GM13977 (cell line): ENCODE data around the gene RPF1.

Source experiments
- DNase-seq: peaks from one replicate; pipeline ENCODE4 v3.0.0; 2012; ENCODE audit warnings: low spot score
- in situ Hi-C: fragments of 300-500 bp; cut with MboI; formaldehyde crosslinking; loops from one replicate; pipeline ENCODE4 v1.12.0; 2022; ENCODE audit warnings: low sequenced_read_pairs, low pct_unique_long_range_greater_than_20kb, mixed read lengths, inconsistent platforms; ENCODE audit not compliant: unreplicated experiment
- TF ChIP-seq, protein P1 (sequence below): IDR thresholded peaks from 2 replicates; pipeline ENCODE4 v1.5.1; 2012; ENCODE audit warnings: mild to moderate bottlenecking, control low read depth; ENCODE audit not compliant: insufficient read depth; ENCODE audit errors: extremely low read depth, missing control alignments

RPF1 gene

DNA sequence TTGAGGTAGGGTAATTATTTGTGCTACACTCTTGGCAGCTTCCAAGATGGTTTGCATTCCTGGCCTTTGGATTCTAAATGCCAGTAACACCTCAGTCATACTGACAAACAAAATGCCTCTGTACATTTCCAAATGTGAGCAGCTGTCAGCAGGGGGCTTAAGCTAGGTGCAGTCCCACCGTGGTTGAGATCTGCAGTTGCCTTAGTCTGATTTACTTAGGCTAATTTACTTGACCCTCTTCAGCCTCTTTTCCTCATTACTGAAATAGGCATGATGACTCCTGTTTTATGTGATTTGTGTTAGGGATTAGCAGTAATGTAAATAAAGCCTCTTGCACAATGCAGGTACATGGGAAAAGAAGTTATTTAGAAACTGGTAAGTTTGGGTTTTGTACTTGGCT, 13.7 kb downstream of the RPF1 start:
- DNase-seq = no peak
- TF ChIP-seq, protein P1, sequence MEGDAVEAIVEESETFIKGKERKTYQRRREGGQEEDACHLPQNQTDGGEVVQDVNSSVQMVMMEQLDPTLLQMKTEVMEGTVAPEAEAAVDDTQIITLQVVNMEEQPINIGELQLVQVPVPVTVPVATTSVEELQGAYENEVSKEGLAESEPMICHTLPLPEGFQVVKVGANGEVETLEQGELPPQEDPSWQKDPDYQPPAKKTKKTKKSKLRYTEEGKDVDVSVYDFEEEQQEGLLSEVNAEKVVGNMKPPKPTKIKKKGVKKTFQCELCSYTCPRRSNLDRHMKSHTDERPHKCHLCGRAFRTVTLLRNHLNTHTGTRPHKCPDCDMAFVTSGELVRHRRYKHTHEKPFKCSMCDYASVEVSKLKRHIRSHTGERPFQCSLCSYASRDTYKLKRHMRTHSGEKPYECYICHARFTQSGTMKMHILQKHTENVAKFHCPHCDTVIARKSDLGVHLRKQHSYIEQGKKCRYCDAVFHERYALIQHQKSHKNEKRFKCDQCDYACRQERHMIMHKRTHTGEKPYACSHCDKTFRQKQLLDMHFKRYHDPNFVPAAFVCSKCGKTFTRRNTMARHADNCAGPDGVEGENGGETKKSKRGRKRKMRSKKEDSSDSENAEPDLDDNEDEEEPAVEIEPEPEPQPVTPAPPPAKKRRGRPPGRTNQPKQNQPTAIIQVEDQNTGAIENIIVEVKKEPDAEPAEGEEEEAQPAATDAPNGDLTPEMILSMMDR = no peak
- in situ Hi-C loops = no loop called here

DNA sequence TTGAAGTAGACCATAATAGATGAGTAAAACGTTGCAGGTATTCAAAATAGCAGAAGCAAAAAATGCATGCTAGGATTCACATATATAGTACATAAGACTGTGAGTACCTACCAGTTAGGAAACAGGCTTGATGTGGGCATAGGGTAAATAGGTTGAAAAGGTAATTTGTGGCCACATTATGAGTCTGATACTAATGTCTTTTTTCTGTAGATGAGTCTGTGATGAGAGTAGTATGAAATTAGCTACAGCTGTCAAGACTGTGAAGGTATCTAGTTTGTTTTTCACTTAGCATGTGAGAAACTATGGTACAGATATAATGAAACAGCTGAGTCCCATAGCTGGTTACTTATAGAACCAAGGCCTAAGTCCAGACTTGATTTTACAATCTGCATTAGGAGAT, 14.7 kb downstream of the RPF1 start:
- TF ChIP-seq, protein P1 = no peak
- DNase-seq = no peak
- in situ Hi-C loops = no loop called here

DNA sequence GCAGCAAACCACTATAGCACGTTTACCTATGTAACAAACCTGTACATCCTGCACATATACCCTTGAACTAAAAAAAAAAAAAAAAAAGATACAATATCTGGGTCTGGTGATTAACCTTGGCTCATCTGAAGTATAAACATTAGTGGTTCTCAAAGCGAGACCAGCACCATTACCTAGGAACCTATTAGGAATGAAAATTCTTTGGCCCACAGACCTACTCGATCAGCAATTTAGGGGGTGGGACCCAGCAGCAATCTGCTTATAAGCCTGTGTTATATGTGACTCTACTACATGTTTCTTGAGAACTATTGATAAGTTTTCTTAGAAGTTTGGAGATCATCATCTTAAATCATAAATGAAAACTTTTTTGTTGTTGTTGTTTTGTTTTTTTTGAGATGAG, 17.4 kb downstream of the RPF1 start:
- in situ Hi-C loops = no loop called here
- DNase-seq = no peak
- TF ChIP-seq, protein P1 = no peak

DNA sequence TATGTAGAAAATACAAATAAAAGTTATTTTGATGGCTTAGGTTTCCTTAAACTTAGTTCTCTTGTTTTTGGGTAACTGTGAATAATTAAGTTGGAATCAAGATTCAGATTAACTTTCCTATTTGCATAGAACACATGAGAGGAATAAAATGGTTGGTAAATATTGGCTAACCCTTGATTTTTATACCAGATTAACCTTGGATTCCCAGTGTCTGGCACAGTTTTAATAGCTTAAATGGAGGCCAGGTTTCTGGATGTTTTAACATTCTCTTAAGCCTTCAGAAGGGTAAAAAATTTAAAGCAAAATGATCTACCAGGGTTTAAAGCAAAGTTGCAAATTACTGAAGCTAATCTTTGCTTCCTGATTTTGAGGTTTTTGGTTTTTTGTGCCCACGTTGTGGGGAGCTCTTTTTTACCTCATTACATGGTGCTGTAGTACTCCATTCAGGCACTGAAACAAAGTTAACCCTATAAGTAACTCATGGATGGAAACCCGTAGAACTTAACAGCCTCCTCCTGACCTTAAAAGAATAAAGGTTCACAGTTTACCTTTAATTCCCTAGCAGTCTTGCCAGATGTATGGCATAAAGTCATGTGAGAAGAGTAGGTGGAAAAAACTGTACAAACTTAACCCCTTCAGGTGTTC, 18.7 kb downstream of the RPF1 start:
- in situ Hi-C loops = no loop called here
- DNase-seq = no peak
- TF ChIP-seq, protein P1 = no peak

DNA sequence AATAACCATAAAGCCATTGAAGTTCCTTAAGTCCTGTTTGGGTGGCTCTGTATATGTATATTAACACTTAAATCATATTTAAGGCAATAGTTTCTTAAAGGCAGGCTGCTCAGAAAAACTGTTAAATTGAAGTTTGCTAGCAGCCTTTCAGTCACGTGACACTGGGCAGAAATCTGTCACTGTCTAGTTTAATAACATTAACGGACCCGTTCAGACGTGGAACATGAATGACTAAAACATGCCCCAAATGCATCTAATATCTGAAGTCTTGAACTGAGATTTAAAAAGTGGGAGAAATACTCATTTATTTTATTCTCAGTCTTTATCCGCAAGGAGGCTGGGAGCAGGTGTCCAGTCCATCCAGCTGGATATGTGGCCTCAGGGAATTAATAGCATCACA, 23.9 kb downstream of the RPF1 start:
- no peak for DNase-seq
- TF ChIP-seq, protein P1 = no peak
- in situ Hi-C loops = no loop called here

DNA sequence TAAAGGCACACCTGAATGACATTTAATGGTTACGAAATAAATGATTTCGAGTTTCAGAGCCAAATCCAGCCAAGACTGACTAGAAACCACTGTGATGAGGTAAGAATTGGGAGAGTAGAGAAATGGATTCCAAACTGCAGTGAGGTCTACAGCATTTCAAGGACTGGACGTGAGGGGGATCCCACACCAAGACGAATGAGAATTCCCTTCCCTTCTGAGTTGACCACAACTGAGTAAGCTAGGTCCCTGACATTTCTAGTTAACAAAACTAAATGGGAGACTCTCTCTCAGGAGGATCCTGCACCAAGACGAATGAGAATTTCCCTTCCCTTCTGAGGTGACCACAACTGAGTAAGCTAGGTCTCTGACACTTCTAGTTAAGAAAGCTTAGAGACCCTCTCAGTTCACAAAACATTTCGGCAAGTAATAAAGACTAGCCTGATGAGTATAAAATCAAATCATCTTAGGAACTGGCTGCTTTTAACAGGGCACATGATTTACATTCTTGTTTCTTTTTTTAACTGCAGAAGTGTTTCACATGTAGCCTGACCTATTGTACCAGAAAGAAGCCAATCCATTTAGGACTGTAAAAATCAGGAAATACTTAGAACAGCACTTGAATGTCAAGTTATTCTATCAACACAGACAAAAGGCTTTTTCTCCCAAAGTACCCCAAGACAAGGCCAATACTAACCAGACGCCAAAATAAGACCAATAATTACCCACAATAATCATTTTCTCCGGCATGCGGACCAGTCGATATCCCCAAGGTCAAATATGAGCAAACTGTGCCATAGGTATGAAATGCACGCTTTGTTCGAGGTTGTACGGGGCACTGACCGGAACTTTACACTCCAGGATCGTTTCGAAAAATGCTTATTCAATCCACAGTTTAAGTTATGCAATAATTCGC, 25.8 kb downstream of the RPF1 start:
- TF ChIP-seq, protein P1 = no peak
- in situ Hi-C loops = no loop called here
- peak; percentile 14 for DNase-seq
